Loucy (cell line): ENCODE measurements around the gene MACIR.

ENCODE experiments used
- EZH2phosphoT487 ChIP-seq: fragments of 200-600 bp; IDR thresholded peaks from 2 replicates; pipeline ENCODE4 v1.6.1; 2018; ENCODE audit warnings: antibody characterized with exemption, mild to moderate bottlenecking, moderate library complexity, borderline replicate concordance
- TF ChIP-seq, protein P1 (sequence below): fragments of 200-600 bp; sonication (generic); conservative IDR thresholded peaks from 2 replicates; pipeline ENCODE4 v1.5.1; 2014; ENCODE audit warnings: mild to moderate bottlenecking, antibody characterized with exemption, low read length

DNA sequence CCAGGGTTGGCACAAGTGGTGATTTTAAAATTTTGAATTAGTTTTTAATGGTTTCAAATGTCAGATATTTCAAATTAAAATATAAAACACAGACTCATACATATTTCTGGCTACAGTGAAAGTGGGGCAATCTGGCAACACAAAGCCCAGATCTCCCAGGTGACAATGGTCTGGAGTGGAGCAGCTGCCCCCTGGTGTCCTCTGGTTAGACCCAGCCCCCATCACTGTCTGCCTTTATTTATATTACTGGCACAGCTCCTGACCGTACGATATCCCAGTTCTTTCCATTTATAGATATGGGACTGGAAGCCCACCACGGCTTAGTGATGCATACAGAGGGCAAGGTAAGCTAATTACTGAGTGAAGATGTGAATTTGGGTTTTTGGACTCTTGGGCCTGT, 37.3 kb downstream of the MACIR start:
- TF ChIP-seq, protein P1, sequence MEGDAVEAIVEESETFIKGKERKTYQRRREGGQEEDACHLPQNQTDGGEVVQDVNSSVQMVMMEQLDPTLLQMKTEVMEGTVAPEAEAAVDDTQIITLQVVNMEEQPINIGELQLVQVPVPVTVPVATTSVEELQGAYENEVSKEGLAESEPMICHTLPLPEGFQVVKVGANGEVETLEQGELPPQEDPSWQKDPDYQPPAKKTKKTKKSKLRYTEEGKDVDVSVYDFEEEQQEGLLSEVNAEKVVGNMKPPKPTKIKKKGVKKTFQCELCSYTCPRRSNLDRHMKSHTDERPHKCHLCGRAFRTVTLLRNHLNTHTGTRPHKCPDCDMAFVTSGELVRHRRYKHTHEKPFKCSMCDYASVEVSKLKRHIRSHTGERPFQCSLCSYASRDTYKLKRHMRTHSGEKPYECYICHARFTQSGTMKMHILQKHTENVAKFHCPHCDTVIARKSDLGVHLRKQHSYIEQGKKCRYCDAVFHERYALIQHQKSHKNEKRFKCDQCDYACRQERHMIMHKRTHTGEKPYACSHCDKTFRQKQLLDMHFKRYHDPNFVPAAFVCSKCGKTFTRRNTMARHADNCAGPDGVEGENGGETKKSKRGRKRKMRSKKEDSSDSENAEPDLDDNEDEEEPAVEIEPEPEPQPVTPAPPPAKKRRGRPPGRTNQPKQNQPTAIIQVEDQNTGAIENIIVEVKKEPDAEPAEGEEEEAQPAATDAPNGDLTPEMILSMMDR = no peak
- TF ChIP-seq EZH2phosphoT487 = no peak
